IPS-18c (cell line): ENCODE results near the gene PTPRN2.
"Not testable (repeated sequence)": the region's sequence is repeated elsewhere in the genome, so short reads cannot be mapped to it uniquely, and the experiment has no call there.

Source experiments
- H3K4me3 ChIP-seq: 2 replicates; pipeline ENCODE4 v1.7.0; 2013; ENCODE audit warnings: low read depth, mild to moderate bottlenecking, low read length, moderate library complexity; ENCODE audit not compliant: insufficient read depth
- H3K9me3 ChIP-seq: one replicate; pipeline ENCODE4 v1.6.1; 2013; ENCODE audit warnings: mild to moderate bottlenecking, low read length, moderate library complexity; ENCODE audit not compliant: control insufficient read depth, insufficient read depth

The PTPRN2 gene

GRCh38 chr7:158530800-158531609 lies 56.6 kb downstream of the PTPRN2 start:
- Histone ChIP-seq H3K4me3 (no peak overlapping the region), H3K9me3 (no peaks in the 10 kb centered on the region)

- no peaks in the 10 kb centered on the region for H3K9me3 ChIP-seq
- H3K4me3 ChIP-seq, result no peak overlapping the region
Measured at GRCh38 chr7:158529181-158530096, 58.2 kb downstream of the PTPRN2 start.

GRCh38 chr7:158527915-158528502 lies 59.6 kb downstream of the PTPRN2 start:
- H3K4me3 ChIP-seq, result no peak overlapping the region

GRCh38 chr7:158527495-158527894 lies 60.1 kb downstream of the PTPRN2 start:
- Histone ChIP-seq H3K4me3 (no peak overlapping the region), H3K9me3 (peaks cover 10% of the 10 kb centered on the region)

More at GRCh38 chr7:158527915-158528502, 59.6 kb downstream of the PTPRN2 start:
- peaks cover 6% of the 10 kb centered on the region for H3K9me3 ChIP-seq

GRCh38 chr7:158527038-158527437 lies 60.6 kb downstream of the PTPRN2 start:
- Histone ChIP-seq H3K4me3 (no peak overlapping the region), H3K9me3 (peaks cover 12% of the 10 kb centered on the region)

GRCh38 chr7:158526531-158526930 lies 61.1 kb downstream of the PTPRN2 start:
- Histone ChIP-seq H3K4me3 (no peak overlapping the region), H3K9me3 (peaks cover 12% of the 10 kb centered on the region)

GRCh38 chr7:158525648-158526484 lies 61.8 kb downstream of the PTPRN2 start:
- Histone ChIP-seq H3K4me3 (no peak overlapping the region), H3K9me3 (peaks cover 12% of the 10 kb centered on the region)

- no peak overlapping the region for H3K4me3 ChIP-seq
- H3K9me3 ChIP-seq, result peaks cover 12% of the 10 kb centered on the region
Measured at GRCh38 chr7:158524749-158525635, 62.6 kb downstream of the PTPRN2 start.

GRCh38 chr7:158524286-158524685 lies 63.3 kb downstream of the PTPRN2 start:
- H3K4me3 ChIP-seq, result not testable (repeated sequence)
- peaks cover 12% of the 10 kb centered on the region for H3K9me3 ChIP-seq

- H3K9me3 ChIP-seq, result peaks cover 12% of the 10 kb centered on the region
Measured at GRCh38 chr7:158523877-158524276, 63.7 kb downstream of the PTPRN2 start.

GRCh38 chr7:158523165-158523856 lies 64.3 kb downstream of the PTPRN2 start:
- not testable (repeated sequence) for H3K4me3 ChIP-seq
- peaks cover 12% of the 10 kb centered on the region for H3K9me3 ChIP-seq

More at GRCh38 chr7:158523877-158524276, 63.7 kb downstream of the PTPRN2 start:
- H3K4me3 ChIP-seq, result not testable (repeated sequence)

GRCh38 chr7:158521795-158522194 lies 65.8 kb downstream of the PTPRN2 start:
- peaks cover 12% of the 10 kb centered on the region for H3K9me3 ChIP-seq
- H3K4me3 ChIP-seq, result not testable (repeated sequence)

- Histone ChIP-seq H3K9me3 (peaks cover 12% of the 10 kb centered on the region), H3K4me3 (no peak overlapping the region)
Measured at GRCh38 chr7:158520825-158521224, 66.8 kb downstream of the PTPRN2 start.

- peaks cover 12% of the 10 kb centered on the region for H3K9me3 ChIP-seq
- H3K4me3 ChIP-seq, result no peak overlapping the region
Measured at GRCh38 chr7:158519633-158520174, 67.9 kb downstream of the PTPRN2 start.

GRCh38 chr7:158518980-158519632 lies 68.5 kb downstream of the PTPRN2 start:
- H3K9me3 ChIP-seq, result peaks cover 12% of the 10 kb centered on the region
- no peak overlapping the region for H3K4me3 ChIP-seq
